OCI-LY1 (cell line): ENCODE data around the gene TSPAN10.

Source experiments
- H2AFZ ChIP-seq: fragments of 200-600 bp; sonication (generic), shearing (Covaris generic); 2 replicates; pipeline ENCODE4 v1.6.0; 2014; ENCODE audit warnings: antibody characterized with exemption, mild to moderate bottlenecking, low read length
- H3F3A ChIP-seq: fragments of 200-600 bp; sonication (generic), shearing (Covaris generic); 2 replicates; pipeline ENCODE4 v1.6.0; 2014; ENCODE audit warnings: mild to moderate bottlenecking, antibody characterized with exemption, low read length, moderate library complexity; ENCODE audit not compliant: insufficient read depth
- H3K27ac ChIP-seq: fragments of 200-600 bp; sonication (generic); 2 replicates; pipeline ENCODE4 v1.5.1; 2014; ENCODE audit warnings: low read length, mixed run types, mild to moderate bottlenecking, low read depth; ENCODE audit not compliant: poor library complexity, severe bottlenecking
- H3K27me3 ChIP-seq: fragments of 200-600 bp; sonication (generic); 2 replicates; pipeline ENCODE4 v1.6.0; 2014; ENCODE audit warnings: antibody characterized with exemption, mild to moderate bottlenecking, low read length, moderate library complexity; ENCODE audit not compliant: insufficient read depth
- H3K36me3 ChIP-seq: fragments of 200-600 bp; sonication (generic); 2 replicates; pipeline ENCODE4 v1.6.1; 2014; ENCODE audit warnings: mild to moderate bottlenecking, antibody characterized with exemption, low read length, moderate library complexity, mixed read lengths; ENCODE audit not compliant: insufficient read depth
- H3K4me1 ChIP-seq: fragments of 200-600 bp; sonication (generic); 2 replicates; pipeline ENCODE4 v1.5.1; 2014; ENCODE audit warnings: mild to moderate bottlenecking, low read length, moderate library complexity; ENCODE audit not compliant: insufficient read depth, severe bottlenecking
- H3K4me2 ChIP-seq: fragments of 200-600 bp; sonication (generic), shearing (Covaris generic); 2 replicates; pipeline ENCODE4 v1.6.1; 2014; ENCODE audit warnings: low read length
- H3K4me3 ChIP-seq: fragments of 200-600 bp; sonication (generic); 2 replicates; pipeline ENCODE4 v1.5.1; 2014; ENCODE audit warnings: low read length, low read depth, mild to moderate bottlenecking, mixed read lengths; ENCODE audit not compliant: poor library complexity, severe bottlenecking
- H3K79me2 ChIP-seq: fragments of 200-600 bp; shearing (Covaris generic); 2 replicates; pipeline ENCODE4 v1.6.1; 2016; ENCODE audit warnings: mixed run types, low read length, mixed read lengths; ENCODE audit not compliant: insufficient read depth
- H3K9ac ChIP-seq: fragments of 200-600 bp; sonication (generic), shearing (Covaris generic); 2 replicates; pipeline ENCODE4 v1.6.1; 2014; ENCODE audit warnings: mild to moderate bottlenecking, low read length, mixed read lengths
- H3K9me2 ChIP-seq: fragments of 200-600 bp; sonication (generic), shearing (Covaris generic); 2 replicates; pipeline ENCODE4 v1.6.1; 2014; ENCODE audit warnings: low read depth, mild to moderate bottlenecking, low read length, mixed read lengths
- H3K9me3 ChIP-seq: fragments of 200-600 bp; shearing (Covaris generic); 2 replicates; pipeline ENCODE4 v1.6.1; 2014; ENCODE audit warnings: low read length, mixed read lengths
- H4K20me1 ChIP-seq: fragments of 200-600 bp; sonication (generic), shearing (Covaris generic); 2 replicates; pipeline ENCODE4 v1.6.0; 2016; ENCODE audit warnings: mild to moderate bottlenecking, low read length; ENCODE audit not compliant: insufficient read depth
- CTCF ChIP-seq: fragments of 200-600 bp; sonication (generic), shearing (Covaris generic); IDR thresholded peaks from 2 replicates; pipeline ENCODE4 v1.5.1; 2017; ENCODE audit warnings: mild to moderate bottlenecking, antibody characterized with exemption, low read length, moderate library complexity, mixed read lengths
- EZH2 ChIP-seq: fragments of 200-600 bp; sonication (generic), shearing (Covaris generic); IDR thresholded peaks from 2 replicates; pipeline ENCODE4 v1.8.0; 2017; ENCODE audit warnings: borderline replicate concordance, mixed run types, mild to moderate bottlenecking, antibody characterized with exemption, low read length, moderate library complexity, mixed read lengths

TSPAN10 gene

GRCh38 chr17:81686614-81687013 is 49.6 kb downstream of the TSPAN10 start:
- H3K9ac ChIP-seq, result no peak overlapping the region
- H3K9me3 ChIP-seq, result no peaks in the 10 kb centered on the region
- H2AFZ ChIP-seq, result no peak overlapping the region
- H3K9me2 ChIP-seq, result no peaks in the 10 kb centered on the region
- peaks cover 62% of the 10 kb centered on the region for H3K36me3 ChIP-seq
- H4K20me1 ChIP-seq, result no peaks in the 10 kb centered on the region
- no peak overlapping the region for H3K4me3 ChIP-seq
- peaks cover 15% of the 10 kb centered on the region for H3K79me2 ChIP-seq
- H3K27ac ChIP-seq, result no peak overlapping the region
- peaks cover 28% of the 10 kb centered on the region for H3K4me1 ChIP-seq
- TF ChIP-seq CTCF (no peak), EZH2 (no peak)
- no peaks in the 10 kb centered on the region for H3F3A ChIP-seq
- no peaks in the 10 kb centered on the region for H3K27me3 ChIP-seq
- H3K4me2 ChIP-seq, result no peak overlapping the region

GRCh38 chr17:81687770-81688541 is 51.0 kb downstream of the TSPAN10 start:
- Histone ChIP-seq H3K27me3 (no peaks in the 10 kb centered on the region), H3K9me3 (no peaks in the 10 kb centered on the region), H3K9me2 (no peaks in the 10 kb centered on the region), H3K4me3 (no peak overlapping the region), H3K36me3 (peaks cover 72% of the 10 kb centered on the region), H3K4me1 (peaks cover 16% of the 10 kb centered on the region), H3K79me2 (peaks cover 10% of the 10 kb centered on the region), H3K27ac (no peak overlapping the region), H3F3A (no peaks in the 10 kb centered on the region), H3K9ac (no peak overlapping the region), H2AFZ (no peak overlapping the region), H4K20me1 (no peaks in the 10 kb centered on the region), H3K4me2 (no peak overlapping the region)
- TF ChIP-seq CTCF, result no peak
- no peak for TF ChIP-seq EZH2

GRCh38 chr17:81688616-81689015 is 51.6 kb downstream of the TSPAN10 start:
- H3K27ac ChIP-seq, result no peak overlapping the region
- no peaks in the 10 kb centered on the region for H4K20me1 ChIP-seq
- H3K79me2 ChIP-seq, result peaks cover 10% of the 10 kb centered on the region

More at GRCh38 chr17:81688616-81689015, 51.6 kb downstream of the TSPAN10 start:
- H3K4me3 ChIP-seq, result no peak overlapping the region
- H3F3A ChIP-seq, result no peaks in the 10 kb centered on the region
- H3K9me2 ChIP-seq, result no peaks in the 10 kb centered on the region
- H3K9ac ChIP-seq, result no peak overlapping the region
- TF ChIP-seq CTCF, result no peak
- no peak for TF ChIP-seq EZH2
- H3K36me3 ChIP-seq, result peaks cover 78% of the 10 kb centered on the region
- H3K4me2 ChIP-seq, result no peak overlapping the region
- H3K9me3 ChIP-seq, result no peaks in the 10 kb centered on the region
- no peaks in the 10 kb centered on the region for H3K27me3 ChIP-seq
- H2AFZ ChIP-seq, result no peak overlapping the region
- peaks cover 16% of the 10 kb centered on the region for H3K4me1 ChIP-seq
